IPS DF 4.7 (cell line): ENCODE measurements around the gene SYT7.

ENCODE experiments used
- DNase-seq: peaks from one replicate; pipeline ENCODE4 v3.0.0-alpha.2; 2013; ENCODE audit warnings: low spot score; ENCODE audit errors: extremely low read depth

The SYT7 gene

DNA sequence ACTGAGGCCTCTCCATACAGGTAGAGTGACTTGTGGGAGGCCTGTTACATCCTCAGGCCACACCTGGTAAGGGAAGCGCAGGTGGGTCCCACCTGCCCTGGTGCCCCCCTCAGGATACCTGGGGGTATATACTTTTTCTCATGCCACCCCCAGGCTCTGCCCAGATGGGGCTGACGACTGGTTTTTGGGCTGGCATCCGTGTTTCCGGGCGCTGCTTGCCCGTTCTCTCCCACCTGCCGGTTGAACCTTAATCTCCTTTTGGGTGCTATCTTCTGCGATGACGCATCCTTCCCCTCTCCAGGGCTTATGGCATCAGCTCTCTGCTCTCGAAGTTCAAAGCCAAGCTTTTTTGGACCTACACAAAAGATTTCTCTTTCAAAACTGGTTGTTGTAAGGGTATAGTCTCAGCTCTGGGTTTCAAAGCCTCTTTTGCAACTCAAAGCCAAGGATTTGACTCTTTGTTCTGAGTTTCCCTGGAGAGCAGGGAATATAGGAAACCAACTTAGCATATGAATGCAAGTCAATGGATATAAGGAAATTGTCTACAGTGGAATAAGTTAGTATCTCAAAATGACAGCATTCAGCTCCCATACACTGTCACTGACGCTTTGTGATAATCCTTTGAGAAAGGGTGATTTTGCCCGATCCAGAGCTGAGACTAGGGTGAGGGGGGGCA is 80.9 kb downstream of the SYT7 start:
- no peak for DNase-seq

DNA sequence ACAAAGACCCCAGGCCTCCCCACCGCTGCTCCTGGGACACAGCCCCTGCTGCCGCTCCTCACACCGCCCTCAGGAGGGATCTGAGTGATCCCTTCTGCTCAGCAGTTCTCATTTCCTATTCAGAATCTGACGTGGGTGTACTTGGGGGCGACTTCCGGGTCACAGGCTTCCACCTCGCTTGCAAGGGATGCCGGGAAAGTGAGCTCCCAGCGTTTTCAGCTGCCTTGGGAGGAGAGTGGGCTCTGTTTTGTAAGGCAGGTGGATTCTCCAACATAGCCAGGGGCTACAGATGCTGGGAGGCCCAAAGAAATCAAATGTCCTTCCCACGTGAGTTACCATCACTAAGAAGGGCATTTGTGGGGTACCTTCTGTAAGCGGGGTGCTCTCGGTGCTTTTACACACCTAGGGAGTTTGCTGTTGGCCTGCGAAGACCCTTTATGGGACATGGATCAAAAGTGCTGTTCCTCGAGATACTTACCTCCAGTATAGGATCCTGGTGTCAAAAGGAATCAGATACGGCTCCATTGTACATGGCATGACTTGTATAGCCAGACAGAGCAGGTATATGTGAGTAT is 82.0 kb downstream of the SYT7 start:
- no peak for DNase-seq

DNA sequence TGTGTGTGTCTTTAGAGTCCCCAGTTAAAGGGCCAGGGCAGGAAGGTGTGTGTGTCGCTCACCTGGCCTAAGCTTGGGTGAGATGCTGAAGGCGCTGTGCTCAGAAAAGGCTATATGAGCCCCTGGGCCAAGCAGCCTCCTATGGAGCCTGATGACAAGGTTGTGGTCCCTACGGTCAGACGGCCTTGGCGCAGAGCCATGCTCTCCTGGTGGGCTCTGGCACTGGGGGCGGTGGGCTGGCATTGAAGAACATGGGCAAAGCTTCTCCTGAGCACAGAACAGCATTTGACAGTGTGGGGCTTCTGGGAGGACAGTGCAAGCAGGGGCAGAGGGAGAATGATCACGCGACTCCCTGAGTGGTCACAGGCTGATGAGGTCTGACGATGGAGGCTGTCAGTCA is 83.0 kb downstream of the SYT7 start:
- no peak for DNase-seq

DNA sequence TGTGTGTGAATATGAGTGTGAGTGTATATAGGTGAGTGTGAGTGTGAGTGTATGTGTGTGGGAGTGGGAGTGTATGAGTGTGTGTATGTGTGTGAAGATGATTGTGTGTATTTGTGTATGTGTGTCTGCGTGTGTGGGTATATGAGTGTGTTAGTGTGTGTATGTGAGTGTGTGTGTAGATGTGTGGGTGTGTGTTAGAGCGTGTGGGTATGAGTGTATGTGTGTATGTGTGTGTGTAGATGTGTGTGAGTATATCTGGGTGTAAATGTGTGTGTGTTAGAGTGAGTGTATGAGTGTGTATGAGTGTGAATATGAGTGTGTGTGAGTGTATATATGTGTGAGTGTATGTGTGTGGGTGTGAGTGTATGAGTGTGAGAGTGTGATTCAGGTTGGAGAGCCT is 83.4 kb downstream of the SYT7 start:
- DNase-seq: no peak

DNA sequence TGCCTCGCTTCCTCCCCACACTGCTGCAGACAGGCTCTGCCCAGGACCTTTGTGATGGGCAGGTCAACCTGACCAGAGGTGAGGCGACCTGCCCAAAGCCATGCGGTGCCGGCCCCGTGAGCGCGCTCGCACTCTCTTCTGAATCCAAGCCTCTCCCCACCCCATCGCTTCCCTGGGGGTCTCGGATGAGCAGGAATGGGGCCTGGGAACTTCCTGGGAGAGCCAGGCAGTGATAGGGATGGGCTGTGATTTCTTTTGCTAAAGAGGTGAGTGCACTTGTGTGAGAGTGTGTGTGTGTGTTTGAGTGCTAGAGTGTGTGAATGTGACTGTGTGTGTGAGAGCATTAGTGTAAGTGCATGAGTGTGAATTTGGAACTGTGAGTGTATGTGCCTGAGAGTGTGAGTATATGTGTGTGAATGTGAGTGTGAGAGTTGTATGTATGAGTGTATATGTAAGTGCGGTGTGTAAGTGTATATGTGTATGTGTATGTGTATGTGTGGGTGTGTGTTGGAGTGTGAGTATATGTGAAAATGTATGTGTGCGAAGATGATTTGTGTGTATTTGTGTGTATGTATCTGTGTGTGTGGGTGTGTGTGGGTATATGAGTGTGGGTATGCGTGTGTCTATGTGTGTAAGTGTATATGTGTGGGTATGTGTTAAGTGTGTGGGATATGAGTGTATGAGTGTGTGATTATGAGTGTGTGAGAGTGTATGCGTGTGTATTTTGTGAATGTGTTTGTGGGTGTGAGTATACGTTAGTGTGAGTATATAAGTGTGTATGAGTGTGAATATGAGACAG is 84.1 kb downstream of the SYT7 start:
- no peak for DNase-seq

DNA sequence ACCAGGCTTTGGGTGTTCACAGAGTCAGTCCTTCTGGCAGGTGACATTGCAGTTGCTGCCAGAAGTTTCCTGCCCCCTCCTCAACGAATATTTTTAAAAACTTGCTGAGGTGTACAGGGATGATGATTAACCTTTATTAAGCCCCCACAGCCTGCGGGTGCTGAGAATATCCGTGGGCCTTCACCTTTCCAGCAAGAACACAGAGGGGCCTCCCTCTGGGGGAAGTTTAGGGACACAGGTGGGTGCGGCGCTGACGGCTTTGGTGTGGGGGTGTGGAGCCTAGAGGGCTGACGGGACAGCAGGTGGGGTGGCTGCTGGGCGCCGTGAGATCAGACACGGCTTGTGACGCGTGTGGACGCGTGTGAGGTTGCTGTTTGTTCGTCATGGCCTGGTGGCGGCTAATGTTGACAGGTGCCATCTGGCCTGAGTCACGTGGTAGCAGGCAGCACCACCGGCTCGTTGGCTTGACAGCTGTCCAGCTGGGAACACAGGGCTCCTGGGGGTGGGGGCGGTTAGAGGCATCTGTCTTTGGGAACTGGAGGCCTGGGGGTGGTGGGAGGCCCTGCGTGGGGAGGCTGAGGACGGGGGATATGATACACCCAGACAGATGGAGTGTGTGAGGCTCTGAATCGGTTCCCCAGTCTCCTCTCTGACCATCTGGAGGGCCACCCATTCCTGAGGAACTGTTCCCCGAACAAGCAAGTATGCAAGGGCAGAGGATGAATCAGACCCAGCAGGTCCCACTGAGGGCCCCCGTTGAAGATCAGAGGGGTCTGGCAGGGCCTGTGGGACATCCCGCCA is 84.9 kb downstream of the SYT7 start:
- no peak for DNase-seq

DNA sequence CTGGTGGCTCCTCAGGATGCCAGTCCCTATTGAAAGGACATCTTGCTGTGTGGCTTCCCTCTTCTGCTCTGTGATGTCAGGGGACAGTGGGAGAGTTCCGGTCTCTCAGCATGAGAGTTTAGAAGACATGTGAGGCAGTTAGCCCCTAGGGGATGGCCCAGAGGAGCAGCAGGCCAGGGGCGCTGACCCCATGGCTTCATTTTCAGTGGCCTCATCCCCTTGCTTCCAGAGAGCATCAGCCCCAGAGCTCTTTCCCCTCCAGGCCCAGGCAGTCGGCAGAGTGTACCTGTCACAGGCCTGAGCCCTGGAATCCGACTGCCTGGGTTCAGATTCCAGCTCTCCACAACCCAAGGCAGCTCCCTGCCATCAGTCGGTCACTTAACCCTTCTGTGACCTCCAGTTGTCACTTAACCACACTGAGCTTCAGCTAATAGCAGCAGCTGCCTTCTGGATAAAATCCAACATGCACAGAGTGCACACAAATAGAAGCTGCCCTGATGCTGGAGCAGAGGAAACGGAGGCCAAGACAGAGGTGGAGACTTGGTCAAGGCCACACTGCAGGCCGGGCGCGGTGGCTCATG is 86.4 kb downstream of the SYT7 start:
- DNase-seq: no peak

DNA sequence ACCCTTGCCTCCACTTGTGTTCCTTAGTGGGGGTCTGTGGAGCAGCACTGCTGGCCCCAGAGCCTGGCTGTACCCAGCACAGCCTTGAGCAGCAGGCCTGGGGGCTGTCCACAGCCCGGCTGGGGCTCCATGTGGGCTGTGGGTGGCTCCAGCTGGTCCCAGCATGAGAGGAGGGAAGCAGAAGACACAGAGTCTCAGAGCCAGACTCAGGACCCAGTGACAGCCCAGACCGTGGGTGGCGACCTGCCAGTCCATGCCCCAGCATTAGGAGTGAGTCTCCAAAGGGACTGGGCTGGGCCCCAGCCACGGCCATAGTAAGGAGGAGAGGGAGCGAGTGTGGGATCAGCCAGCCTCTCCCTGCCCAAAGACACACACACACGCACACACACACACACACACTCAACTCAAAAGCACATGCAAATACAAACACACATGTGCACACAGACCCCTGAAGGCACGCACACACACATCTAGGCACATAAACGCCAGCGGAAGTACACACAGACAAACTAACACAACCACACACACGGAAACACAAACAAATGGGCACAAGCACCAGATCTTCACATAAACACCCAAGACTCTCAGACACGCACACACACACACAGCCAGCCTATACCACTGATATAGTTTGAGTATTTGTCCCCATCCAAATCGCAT is 89.0 kb downstream of the SYT7 start:
- DNase-seq: no peak

DNA sequence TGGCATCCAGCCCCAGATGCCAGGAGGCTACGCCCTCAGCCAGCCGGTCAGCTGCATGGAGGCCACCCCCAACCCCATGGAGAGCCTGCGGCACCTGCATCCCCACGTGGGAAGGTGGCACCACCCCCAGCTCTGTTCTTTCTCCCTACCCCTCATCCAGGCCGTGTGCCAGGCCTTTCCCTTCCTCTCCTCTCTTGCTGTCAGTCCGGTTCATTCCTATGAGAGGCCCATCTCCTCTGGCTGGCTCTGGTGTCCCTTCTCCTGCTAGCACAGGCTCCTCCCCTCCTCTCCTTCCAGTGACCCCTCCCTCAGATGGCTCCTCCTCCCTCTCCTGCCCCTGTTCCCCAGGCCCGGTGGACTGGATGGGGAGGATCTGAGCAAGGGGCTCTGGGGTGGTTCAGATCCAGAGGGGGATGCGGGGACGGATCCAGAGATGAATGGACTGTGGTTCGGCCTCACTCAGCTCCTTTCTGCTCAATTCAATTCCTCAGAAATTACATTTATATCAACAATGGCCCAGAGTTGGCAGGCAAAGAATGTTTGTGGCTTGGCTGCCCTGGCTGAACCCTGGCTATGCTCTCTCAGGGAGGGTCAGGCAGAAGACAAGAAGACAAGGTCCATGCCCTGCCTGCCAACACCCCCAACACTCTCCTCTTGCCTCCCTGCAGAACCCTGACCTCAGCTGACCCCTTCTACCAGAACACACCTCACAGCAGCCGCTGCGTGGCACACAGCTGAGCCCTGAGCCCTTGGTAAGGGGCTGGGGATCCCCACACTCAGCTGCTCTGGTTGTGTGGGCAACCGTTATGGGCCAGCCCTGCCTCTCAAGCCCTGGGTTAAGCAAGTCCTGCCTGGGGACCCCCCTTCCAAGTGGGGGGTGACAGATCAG is 90.8 kb downstream of the SYT7 start:
- DNase-seq: no peak

GRCh38 chr11:61488651-61489291 is 92.1 kb downstream of the SYT7 start:
- DNase-seq: no peak

DNA sequence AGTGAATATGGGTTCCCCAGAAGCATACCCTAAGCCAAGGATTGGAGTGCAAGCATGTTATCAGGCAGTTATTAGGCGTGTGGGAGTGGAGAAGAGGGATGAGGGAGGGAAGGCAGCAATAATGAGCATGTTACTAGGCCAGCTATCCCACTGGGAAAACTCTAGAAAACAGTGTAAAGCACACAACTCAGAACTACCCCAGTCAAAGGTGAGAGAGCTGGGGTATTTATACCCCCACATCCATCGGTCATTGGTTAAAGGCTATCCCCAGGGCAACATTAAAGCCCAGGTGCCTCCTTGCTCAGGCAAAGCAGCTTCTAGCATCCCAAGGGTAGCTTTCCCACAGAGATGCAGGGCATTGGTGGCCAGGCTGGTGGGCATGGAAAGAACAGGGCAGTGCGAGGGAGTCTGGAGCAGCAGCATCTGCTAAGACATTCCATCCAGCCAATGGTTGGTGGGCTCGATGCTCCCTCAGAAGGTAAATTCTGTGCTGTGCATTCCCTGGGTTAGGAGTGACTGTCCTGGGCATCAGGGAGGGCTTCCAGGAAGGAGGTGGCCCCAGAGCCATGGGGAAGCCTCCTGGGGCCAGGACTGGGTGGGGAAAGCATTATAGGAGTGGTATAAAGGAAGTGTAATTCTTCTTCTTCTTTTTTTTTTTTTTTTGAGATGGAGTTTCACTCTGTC is 93.4 kb downstream of the SYT7 start:
- DNase-seq: no peak

DNA sequence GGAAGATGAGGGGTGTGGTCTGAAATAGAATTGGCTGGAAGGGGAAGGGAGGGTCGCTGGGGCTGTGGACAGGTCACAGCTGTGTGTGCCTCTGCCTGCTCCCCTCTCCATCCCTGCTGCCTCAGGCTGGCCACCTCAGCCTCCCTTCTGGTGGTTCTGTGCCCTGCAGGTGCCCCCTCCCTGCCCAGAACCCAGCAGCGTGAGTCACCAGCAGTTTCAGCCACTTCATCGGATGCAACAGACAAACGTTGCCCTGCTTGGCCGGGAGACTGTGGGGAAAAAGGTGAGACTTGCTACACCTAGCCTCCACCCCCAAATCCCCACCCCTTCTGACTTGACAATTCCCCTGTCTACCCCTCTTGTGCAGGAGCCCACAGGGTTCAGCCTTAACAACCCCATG is 94.1 kb downstream of the SYT7 start:
- no peak for DNase-seq

DNA sequence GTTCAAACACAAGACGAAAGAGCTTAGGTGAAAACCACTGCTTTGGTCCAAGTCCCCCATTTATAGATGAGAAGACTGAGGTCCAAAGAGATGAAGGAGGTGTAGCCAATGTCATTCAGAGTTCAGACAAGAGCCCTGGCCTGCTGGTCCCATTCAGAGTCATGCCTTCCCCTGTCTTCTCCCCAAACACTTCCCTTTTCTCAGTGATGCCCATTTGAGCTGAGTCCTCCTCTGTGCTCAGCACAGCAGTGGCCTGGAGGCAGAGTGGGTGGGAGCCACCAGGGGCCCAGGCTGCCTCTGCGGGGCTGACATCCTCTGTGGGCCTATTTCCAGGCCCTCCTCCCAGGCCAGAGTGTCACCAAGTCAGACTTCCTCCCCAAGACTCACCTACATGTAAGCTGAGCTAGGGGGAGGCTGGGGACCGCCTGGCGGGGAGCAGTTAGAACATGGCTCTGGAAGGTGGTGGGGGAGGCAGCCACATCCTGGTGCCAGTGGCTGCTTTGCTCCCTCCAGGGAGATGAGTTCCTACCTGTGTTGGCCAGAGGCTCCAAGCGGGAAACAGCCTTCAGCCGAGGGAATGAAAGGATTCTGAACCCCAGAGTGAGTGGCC is 94.8 kb downstream of the SYT7 start:
- no peak for DNase-seq

DNA sequence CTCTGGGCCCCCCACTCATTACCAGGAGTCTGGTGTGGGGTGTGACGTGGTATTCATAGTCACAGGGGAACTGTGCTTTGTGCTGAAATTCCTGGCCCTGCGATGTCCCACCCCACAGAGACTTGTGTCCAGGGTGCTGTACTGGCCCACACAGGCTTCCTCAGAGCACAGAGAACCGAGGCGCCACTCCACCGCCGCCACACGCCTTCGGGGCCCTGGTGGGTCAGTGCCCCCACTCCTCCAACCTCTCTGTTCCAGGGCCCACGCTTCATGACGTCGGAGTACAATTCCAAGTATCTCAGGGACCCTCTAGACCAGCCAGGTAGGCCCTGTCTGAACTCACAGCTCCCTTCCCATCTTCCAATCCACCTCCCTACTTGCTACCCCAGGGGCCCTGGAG is 95.8 kb downstream of the SYT7 start:
- DNase-seq: no peak

DNA sequence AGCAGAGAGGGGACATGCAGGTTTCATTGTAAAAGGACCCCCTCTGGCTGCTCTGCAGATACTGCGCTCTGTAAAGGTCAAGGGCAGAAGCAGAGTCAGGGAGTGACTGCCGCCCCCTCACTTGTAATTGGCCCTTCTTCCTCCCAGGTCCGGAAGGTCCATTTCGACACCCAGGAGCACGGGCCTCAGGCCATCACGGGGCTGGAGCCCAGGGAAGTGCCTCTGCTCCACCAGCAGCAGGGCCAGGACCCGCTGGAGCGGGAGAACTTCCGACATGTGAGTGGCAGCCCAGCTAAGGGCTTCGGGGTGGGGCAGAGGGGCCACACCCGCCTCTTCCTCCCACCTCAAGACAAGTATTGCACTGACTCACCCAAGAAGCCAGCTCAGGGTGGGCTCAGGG is 96.3 kb downstream of the SYT7 start:
- DNase-seq: no peak

- no peak for DNase-seq
These were observed 98.4 kb downstream of the SYT7 start for GRCh38 chr11:61482513-61482912.

DNA sequence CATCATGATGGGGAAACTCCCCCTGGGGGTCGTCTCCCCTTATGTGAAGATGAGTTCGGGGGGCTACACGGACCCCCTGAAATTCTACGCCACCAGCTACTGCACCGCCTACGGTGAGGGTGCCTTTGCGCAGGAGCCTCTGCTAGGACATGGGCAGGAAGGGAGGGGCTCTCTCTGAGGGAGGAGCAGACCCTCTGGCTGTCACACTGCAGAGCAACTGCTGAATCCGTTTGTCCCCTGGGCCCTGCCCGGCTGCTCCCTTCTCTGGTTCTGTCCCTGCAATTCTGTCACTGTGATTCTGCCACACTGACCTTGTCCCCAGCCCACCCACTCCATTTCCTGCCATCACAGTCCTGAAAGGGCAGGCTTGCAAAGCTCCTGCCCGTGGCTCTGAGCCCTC is 99.1 kb downstream of the SYT7 start:
- no peak for DNase-seq

- no peak for DNase-seq
These were observed 99.9 kb downstream of the SYT7 start for GRCh38 chr11:61480994-61481335.
